RWPE1 (cell line): ENCODE measurements around the gene KCNQ2.

Source experiments
- CTCF ChIA-PET: fragments of 350-600 bp; sonication (Branson Sonifier 250); formaldehyde crosslinking; extraction: SDS; loops from one replicate; lab custom pipeline; 2021; lab: Yijun Ruan, JAX
- POLR2A ChIA-PET: fragments of 400-600 bp; formaldehyde crosslinking; extraction: SDS; loops from one replicate; lab custom pipeline; 2020; ENCODE audit warnings: antibody characterized with exemption; ENCODE audit not compliant: low non-redundant PET; lab: Yijun Ruan, JAX
- DNase-seq: peaks from one replicate; pipeline ENCODE4 v3.0.0; 2012; ENCODE audit warnings: low spot score
- H3K27ac ChIP-seq: fragments of 450-650 bp; 2 replicates; pipeline ENCODE4 v1.5.1; 2017
- TF ChIP-seq, protein P1 (sequence below): fragments of 450-650 bp; conservative IDR thresholded peaks from 2 replicates; pipeline ENCODE4 v1.5.1; 2017; ENCODE audit warnings: low read depth, mild to moderate bottlenecking

Gene KCNQ2

DNA sequence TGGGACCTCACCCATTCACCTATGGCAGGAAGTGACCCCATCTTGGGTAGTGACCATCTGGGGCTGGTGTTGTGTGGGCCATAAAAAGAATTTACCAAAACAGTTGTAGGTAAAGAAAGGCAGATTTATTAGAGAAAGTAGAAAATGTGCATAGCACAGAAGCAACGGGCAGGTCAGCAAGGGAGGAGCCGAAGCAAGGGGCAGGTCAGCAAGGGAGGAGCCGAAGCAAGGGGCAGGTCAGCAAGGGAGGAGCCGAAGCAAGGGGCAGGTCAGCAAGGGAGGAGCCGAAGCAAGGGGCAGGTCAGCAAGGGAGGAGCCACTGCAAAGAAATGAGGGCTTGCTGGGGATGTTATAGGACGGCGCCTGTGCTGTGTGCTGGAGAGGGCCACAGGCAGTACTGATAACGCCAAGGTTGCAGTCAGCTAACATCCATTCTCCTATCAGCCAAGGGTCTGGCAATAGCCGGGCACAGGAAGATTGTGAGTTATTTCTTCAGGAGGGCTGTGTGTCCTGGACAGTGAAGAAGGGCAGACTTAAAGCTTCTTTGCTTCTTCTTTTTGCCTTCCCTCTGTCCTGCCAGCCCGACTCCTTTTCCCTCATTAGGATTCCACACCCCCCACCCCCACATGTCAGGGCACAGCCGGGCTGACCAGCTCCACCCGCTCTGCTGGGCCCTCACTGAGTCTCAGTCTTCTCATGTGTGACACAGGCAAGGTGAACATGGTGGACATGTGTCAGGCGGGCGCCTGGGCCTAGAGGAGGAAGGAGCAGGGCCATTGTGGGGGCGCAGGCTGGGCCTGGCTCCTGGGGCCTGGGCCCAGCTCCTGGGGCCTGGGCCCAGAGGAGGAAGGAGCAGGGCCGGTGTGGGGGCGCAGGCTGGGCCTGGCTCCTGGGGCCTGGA lies 79.7 kb downstream of the KCNQ2 start:
- TF ChIP-seq, protein P1, sequence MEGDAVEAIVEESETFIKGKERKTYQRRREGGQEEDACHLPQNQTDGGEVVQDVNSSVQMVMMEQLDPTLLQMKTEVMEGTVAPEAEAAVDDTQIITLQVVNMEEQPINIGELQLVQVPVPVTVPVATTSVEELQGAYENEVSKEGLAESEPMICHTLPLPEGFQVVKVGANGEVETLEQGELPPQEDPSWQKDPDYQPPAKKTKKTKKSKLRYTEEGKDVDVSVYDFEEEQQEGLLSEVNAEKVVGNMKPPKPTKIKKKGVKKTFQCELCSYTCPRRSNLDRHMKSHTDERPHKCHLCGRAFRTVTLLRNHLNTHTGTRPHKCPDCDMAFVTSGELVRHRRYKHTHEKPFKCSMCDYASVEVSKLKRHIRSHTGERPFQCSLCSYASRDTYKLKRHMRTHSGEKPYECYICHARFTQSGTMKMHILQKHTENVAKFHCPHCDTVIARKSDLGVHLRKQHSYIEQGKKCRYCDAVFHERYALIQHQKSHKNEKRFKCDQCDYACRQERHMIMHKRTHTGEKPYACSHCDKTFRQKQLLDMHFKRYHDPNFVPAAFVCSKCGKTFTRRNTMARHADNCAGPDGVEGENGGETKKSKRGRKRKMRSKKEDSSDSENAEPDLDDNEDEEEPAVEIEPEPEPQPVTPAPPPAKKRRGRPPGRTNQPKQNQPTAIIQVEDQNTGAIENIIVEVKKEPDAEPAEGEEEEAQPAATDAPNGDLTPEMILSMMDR, result no peak
- H3K27ac ChIP-seq, result no peak overlapping the region
- DNase-seq, result no peak
- POLR2A ChIA-PET, result no interaction called here
- CTCF ChIA-PET, result interaction anchor here (0.6 kb wide), 1 partner anchor 11 kb away, joined by 5 read pairs; no protein-coding TSS in a partner anchor

DNA sequence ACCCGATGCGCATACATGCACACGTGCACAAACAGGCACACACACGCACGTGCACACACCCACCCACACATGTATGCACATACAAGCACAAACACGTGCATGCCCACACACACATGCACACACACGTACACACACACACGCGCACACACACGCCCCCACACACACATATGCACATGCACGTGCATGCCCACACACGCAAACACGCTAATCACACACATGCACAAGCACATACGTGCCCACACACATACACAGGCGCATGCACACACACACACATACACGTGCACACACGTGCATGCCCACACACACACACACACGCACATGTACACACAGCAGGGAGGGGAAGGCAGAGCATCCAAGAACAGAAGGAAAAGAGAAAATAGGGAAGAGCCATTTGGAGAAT lies 84.5 kb downstream of the KCNQ2 start:
- POLR2A ChIA-PET, result no interaction called here
- CTCF ChIA-PET, result no interaction called here
- TF ChIP-seq, protein P1, result no peak

DNA sequence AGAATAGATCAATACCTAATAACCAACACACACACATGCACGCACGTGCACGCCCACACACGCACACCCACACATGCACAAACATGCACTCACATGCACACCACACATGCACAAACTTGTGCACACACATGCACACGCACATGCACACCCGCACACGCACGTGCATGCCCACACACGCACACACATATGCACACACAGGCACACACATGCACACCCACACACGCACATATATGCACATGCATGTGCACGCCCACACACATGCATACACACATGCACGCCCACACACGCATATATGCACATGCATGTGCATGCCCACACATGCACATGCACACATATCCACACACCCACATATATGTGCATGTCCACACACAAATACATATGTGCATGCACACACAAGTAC lies 85.1 kb downstream of the KCNQ2 start:
- DNase-seq, result no peak
- H3K27ac ChIP-seq, result no peak overlapping the region
- ChIA-PET POLR2A (no interaction called here), CTCF (no interaction called here)
- TF ChIP-seq, protein P1, result no peak

More for the DNA sequence above, 84.5 kb downstream of the KCNQ2 start:
- DNase-seq, result no peak
- no peak overlapping the region for H3K27ac ChIP-seq

DNA sequence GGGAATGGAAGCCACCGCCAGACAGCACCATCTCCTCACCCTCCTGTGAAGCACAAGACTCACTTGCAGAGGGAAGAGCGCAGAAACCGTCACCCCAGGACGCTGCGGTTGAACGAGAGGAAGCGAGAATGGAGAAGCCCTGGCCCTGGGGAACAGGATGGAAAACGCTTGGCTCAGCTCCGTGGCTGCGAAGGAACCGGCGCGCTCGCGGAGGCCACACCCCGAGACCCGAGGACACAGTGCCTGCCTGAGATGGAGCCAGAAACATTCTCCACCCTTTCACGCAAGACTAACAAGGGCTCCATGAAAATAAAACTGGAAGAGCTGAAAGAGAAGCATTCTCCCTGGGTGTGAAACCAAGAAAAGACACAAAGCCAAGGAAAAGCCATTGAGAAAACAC lies 86.0 kb downstream of the KCNQ2 start:
- no peak for DNase-seq
- POLR2A ChIA-PET, result interaction anchor here (0.6 kb wide), 1 partner anchor 61 kb away, joined by 3 read pairs; no protein-coding TSS in a partner anchor
- CTCF ChIA-PET, result no interaction called here
- no peak overlapping the region for H3K27ac ChIP-seq
- TF ChIP-seq, protein P1, result no peak

DNA sequence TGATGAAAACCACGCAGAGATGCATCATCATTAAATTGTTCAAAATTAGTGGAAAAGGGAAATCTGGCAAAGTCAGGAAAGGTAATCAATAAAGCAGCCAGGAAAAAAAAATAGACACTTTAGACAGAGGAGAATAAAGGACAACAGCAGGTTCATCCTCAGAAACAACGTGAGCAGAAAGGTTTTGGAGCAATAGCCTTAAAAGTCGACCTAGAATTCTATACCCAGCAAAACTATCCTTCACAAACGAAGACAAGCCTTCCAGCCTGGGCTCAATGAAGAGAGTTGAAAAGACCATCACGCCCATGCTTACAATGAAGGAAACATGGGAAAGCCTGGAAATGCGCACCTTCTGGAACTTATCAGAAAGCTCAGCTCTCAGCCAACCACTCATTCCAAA lies 86.6 kb downstream of the KCNQ2 start:
- no peak for DNase-seq
- ChIA-PET POLR2A (interaction anchor here (0.6 kb wide), 1 partner anchor 61 kb away, joined by 3 read pairs; no protein-coding TSS in a partner anchor), CTCF (no interaction called here)
- H3K27ac ChIP-seq, result no peak overlapping the region
- TF ChIP-seq, protein P1, result no peak

DNA sequence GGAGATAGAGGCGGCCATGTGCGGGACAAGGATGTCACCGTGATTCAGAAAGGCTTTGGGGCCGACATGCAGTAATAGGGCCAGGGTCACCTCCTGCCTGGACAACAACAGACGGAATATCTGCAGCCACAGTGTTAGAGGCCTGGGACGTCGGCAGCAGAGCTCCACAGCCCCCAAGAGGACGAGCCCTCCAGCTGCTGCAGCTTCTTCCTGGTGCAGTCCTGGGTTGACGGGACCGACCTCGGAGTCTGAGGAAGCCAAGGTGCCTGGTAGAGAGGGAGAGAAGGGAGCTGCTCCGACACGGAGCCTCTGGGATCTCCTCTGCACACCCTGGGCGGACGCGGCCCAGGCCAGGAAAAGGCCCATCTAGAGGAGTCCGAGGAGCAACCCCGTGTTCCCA lies 88.1 kb downstream of the KCNQ2 start:
- CTCF ChIA-PET, result interaction anchor here (1.0 to 1.5 kb wide), 2 partner anchors 73 to 75 kb away, joined by 3 read pairs; no protein-coding TSS in a partner anchor
- no peak for DNase-seq
- POLR2A ChIA-PET, result no interaction called here
- TF ChIP-seq, protein P1, result no peak
- no peak overlapping the region for H3K27ac ChIP-seq
